ENCODE measurements around the gene KIAA1328. TPM values are rescaled to one million over a fixed set of nuclear protein-coding genes. Genes with fewer than 3 reads are reported as not detected.

KIAA1328 gene
- total and polyA plus RNA-seq, 4 donors: 2.8 to 48.1 (median 7.0) TPM

DNA sequence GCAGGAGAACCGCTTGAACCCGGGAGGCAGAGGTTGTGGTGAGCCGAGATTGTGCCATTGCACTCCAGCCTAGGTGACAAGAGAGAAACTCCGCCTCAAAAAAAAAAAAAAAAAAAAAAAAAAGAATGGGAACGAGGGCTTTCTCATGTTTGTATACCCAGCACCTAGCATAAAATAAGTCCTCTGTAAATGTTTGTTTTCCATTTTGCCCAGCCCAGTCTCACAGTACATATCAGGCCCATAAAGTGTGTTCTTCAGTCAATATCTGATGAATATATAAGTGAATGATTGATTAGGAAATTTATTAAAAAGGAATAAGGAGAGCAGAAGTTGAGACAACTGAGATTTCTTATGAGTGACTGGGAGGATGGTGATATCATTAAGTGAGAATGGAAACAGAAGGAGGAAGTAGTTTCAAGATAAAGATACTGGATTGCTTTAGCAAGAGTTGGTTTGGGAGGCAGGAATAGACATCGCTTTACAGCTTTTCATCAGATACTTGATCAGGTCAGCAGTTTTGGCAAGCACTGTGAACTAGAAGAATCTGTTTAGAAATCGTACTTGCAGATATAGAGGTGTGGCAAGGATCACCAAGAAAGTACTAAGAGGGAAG, 327.5 kb downstream of the KIAA1328 start:
- no peaks in the 10 kb centered on the region for H3K9me3 ChIP-seq (ENCODE audit: control insufficient read depth in 4 of 4, insufficient read depth in 3 of 4, low read length in 3 of 4)
- H3K4me1 ChIP-seq (ENCODE audit: control insufficient read depth in 5 of 5, insufficient read depth in 5 of 5, low read length in 5 of 5): peaks cover 0 to 2% (median 0%) of the 10 kb centered on the region in 5 donors
- WGBS, 2 donors: 64 to 68% methylated on average over 7 of the region's 7 CpGs
- no peak overlapping the region for H3K4me3 ChIP-seq
- DNase-seq (peak in 1 of 3 donors; percentile 10), ATAC-seq (ENCODE audit: insufficient read depth, low FRiP score) (no peak)
- no peaks in the 10 kb centered on the region for H3K36me3 ChIP-seq (ENCODE audit: control insufficient read depth in 4 of 4, insufficient read depth in 4 of 4, low read length in 4 of 4)
- no peak overlapping the region for H3K27ac ChIP-seq (ENCODE audit: low read depth in 1 of 2, low read length in 1 of 2)
- TF ChIP-seq, protein P1, sequence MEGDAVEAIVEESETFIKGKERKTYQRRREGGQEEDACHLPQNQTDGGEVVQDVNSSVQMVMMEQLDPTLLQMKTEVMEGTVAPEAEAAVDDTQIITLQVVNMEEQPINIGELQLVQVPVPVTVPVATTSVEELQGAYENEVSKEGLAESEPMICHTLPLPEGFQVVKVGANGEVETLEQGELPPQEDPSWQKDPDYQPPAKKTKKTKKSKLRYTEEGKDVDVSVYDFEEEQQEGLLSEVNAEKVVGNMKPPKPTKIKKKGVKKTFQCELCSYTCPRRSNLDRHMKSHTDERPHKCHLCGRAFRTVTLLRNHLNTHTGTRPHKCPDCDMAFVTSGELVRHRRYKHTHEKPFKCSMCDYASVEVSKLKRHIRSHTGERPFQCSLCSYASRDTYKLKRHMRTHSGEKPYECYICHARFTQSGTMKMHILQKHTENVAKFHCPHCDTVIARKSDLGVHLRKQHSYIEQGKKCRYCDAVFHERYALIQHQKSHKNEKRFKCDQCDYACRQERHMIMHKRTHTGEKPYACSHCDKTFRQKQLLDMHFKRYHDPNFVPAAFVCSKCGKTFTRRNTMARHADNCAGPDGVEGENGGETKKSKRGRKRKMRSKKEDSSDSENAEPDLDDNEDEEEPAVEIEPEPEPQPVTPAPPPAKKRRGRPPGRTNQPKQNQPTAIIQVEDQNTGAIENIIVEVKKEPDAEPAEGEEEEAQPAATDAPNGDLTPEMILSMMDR (IDR thresholded peaks at IDR 0.05; ENCODE audit: control extremely low read depth, extremely low read depth): no peak
- H3K9ac ChIP-seq (ENCODE audit: insufficient read depth in 1 of 2, low read length in 2 of 2): no peak overlapping the region
- no peaks in the 10 kb centered on the region for H3K27me3 ChIP-seq (ENCODE audit: control insufficient read depth in 3 of 3, insufficient read depth in 3 of 3, low read length in 2 of 3)

DNA sequence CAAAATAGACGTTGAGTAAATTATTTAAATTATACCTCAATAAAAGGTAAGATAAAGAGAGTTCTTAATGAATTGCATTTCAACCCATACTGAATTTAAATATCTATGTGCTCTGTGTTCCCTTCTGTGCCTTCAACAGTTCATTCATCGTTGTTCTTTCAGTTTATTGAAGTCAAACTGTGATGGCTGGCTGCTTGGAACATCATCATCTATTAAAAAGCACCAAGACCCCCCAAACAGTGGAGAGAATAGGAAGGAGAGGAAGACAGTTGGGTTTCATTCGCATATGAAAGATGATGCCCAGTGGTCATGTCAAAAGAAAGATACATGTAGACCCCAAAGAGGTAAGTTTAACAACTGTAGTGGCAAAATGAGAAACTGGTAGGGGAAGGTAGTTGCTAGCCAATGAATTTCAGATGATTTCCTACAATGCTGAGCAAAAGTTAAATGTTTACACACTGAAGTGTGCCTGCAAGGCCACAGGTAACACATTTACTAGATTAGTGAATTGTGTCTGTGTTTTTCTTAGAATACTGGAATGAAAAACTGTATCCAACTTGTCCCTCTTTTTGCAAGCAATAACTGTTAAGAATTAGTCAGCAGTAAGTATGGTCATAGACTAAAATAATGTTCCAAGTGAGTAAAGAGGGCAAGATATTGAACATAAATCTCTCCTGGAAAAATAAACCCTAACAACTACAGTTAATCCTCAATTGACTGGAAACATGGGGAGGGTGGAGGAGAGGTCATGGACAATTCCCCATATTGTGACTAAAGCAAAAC, 331.3 kb downstream of the KIAA1328 start:
- ATAC-seq (ENCODE audit: insufficient read depth, low FRiP score): no peak
- 59 to 61% methylated on average over 3 of the region's 3 CpGs for WGBS, 2 donors

DNA sequence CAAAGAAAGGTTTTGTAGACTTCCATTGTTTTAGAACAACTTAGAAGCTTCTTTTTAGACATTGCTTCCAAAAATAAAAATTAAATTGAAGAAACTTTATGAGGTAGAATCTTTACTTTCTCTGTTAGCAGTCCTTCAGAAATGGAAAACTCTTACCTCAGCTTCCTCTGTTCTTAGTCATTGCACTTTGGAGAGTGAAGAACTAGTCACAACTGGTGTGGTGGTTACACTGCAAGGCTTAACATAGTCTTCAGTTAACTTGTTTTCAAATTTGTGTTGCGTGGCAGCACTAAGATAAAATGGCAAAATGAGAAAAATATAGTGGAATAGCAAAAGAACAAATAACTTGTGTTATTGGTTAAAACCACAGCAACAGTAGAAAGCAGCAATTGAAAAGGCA, 332.6 kb downstream of the KIAA1328 start:
- TF ChIP-seq, protein P1 (IDR thresholded peaks at IDR 0.05; ENCODE audit: control extremely low read depth, extremely low read depth): no peak
- Histone ChIP-seq H3K27ac (ENCODE audit: low read depth in 1 of 2, low read length in 1 of 2) (no peak overlapping the region), H3K36me3 (ENCODE audit: control insufficient read depth in 4 of 4, insufficient read depth in 4 of 4, low read length in 4 of 4) (no peaks in the 10 kb centered on the region), H3K27me3 (ENCODE audit: control insufficient read depth in 3 of 3, insufficient read depth in 3 of 3, low read length in 2 of 3) (no peaks in the 10 kb centered on the region), H3K9ac (ENCODE audit: insufficient read depth in 1 of 2, low read length in 2 of 2) (no peak overlapping the region), H3K9me3 (ENCODE audit: control insufficient read depth in 4 of 4, insufficient read depth in 3 of 4, low read length in 3 of 4) (no peaks in the 10 kb centered on the region), H3K4me1 (ENCODE audit: control insufficient read depth in 5 of 5, insufficient read depth in 5 of 5, low read length in 5 of 5) (no peaks in the 10 kb centered on the region), H3K4me3 (no peak overlapping the region)
- DNase-seq (no peak), ATAC-seq (ENCODE audit: insufficient read depth, low FRiP score) (no peak)
- 92 to 100% methylated on average over 1 of the region's 1 CpG for WGBS, 2 donors

More for the DNA sequence above, 331.3 kb downstream of the KIAA1328 start:
- DNase-seq: no peak
- H3K27ac ChIP-seq (ENCODE audit: low read depth in 1 of 2, low read length in 1 of 2): no peak overlapping the region
- TF ChIP-seq, protein P1 (IDR thresholded peaks at IDR 0.05; ENCODE audit: control extremely low read depth, extremely low read depth): no peak
- no peak overlapping the region for H3K9ac ChIP-seq (ENCODE audit: insufficient read depth in 1 of 2, low read length in 2 of 2)
- H3K27me3 ChIP-seq (ENCODE audit: control insufficient read depth in 3 of 3, insufficient read depth in 3 of 3, low read length in 2 of 3): no peaks in the 10 kb centered on the region
- H3K4me1 ChIP-seq (ENCODE audit: control insufficient read depth in 5 of 5, insufficient read depth in 5 of 5, low read length in 5 of 5): no peaks in the 10 kb centered on the region
- H3K9me3 ChIP-seq (ENCODE audit: control insufficient read depth in 4 of 4, insufficient read depth in 3 of 4, low read length in 3 of 4): no peaks in the 10 kb centered on the region
- H3K36me3 ChIP-seq (ENCODE audit: control insufficient read depth in 4 of 4, insufficient read depth in 4 of 4, low read length in 4 of 4): no peaks in the 10 kb centered on the region
- no peak overlapping the region for H3K4me3 ChIP-seq
